ENCODE measurements around the gene NALCN. TPM values are rescaled to one million over a fixed set of nuclear protein-coding genes. Genes with fewer than 3 reads are reported as not detected.

Gene NALCN
- total and polyA plus RNA-seq, 10 of the 15 experiments (the other 5 are each of a cell fraction or from before 2014, with no cell fraction given), result under 0.01 TPM; not detected in 9

GRCh38 chr13:101139081-101139480 lies 277.2 kb downstream of the NALCN start:
- Histone ChIP-seq H3K27me3 (replicated peaks in 1 of 2; ENCODE audit: control insufficient read depth in 2 of 2, insufficient read depth in 2 of 2, low read length in 1 of 2) (no peaks in the 10 kb centered on the region), H3K4me1 (ENCODE audit: control insufficient read depth, insufficient read depth, low read length) (no peaks in the 10 kb centered on the region), H3K27ac (ENCODE audit: control insufficient read depth, insufficient read depth) (no peak overlapping the region), H3K9me3 (replicated peaks; ENCODE audit: control insufficient read depth, insufficient read depth, low read length) (no peaks in the 10 kb centered on the region), H2AFZ (ENCODE audit: control insufficient read depth, low read depth, low read length) (no peak overlapping the region), H3K4me3 (no peak overlapping the region), H3K9ac (ENCODE audit: control insufficient read depth, insufficient read depth, low read length) (no peak overlapping the region), H3K79me2 (ENCODE audit: control insufficient read depth, insufficient read depth, low read length) (no peaks in the 10 kb centered on the region), H3K4me2 (ENCODE audit: control insufficient read depth, insufficient read depth) (no peak overlapping the region), H3K36me3 (ENCODE audit: control insufficient read depth in 2 of 2, insufficient read depth in 2 of 2, low read length in 1 of 2) (no peaks in the 10 kb centered on the region), H4K20me1 (ENCODE audit: control insufficient read depth, insufficient read depth) (no peaks in the 10 kb centered on the region)
- intact Hi-C loops (cut with micrococcal nuclease; ENCODE audit: unreplicated experiment) (no loop called here), in situ Hi-C loops (cut with MboI) (loop anchor here (25.0 kb wide), 1 partner anchor 1323 kb away; no protein-coding TSS in a partner anchor)
- DNase-seq (ENCODE audit: low read depth, low spot score), result no peak
- ChIA-PET RAD21 (ENCODE audit: unreplicated experiment) (no interaction called here), CTCF (no interaction called here), SMC1A (ENCODE audit: uncharacterized antibody, unreplicated experiment) (no interaction called here), POLR2A (no interaction called here)
- FAIRE-seq, result no peak
- ATAC-seq, result no peak
- no TSS peak for BruUV-seq (replicated peaks)
- TF ChIP-seq ZBTB11 (CRISPR knock-in tag; IDR thresholded peaks at IDR 0.05), result no peak
- no peak for TF ChIP-seq CBX5 (IDR thresholded peaks at IDR 0.05; ENCODE audit: low read depth)
- no peak for TF ChIP-seq ZNF207 (IDR thresholded peaks at IDR 0.05; ENCODE audit: borderline replicate concordance)
- TF ChIP-seq RBBP5 (conservative IDR thresholded peaks at IDR 0.05), result no peak
- TF ChIP-seq SUPT20H (IDR thresholded peaks at IDR 0.05; ENCODE audit: borderline replicate concordance, control insufficient read depth, low read depth, low read length), result no peak
- no peak for TF ChIP-seq NR2C2 (IDR thresholded peaks at IDR 0.05; ENCODE audit: borderline replicate concordance, control insufficient read depth, insufficient read length, low read depth)
- no peak for TF ChIP-seq ZNF687 (IDR thresholded peaks at IDR 0.05)
- no peak for TF ChIP-seq RB1 (IDR thresholded peaks at IDR 0.05; ENCODE audit: borderline replicate concordance)
- TF ChIP-seq ZBTB33 (IDR thresholded peaks at IDR 0.05), result no peak
- no peak for TF ChIP-seq ZBED1 (IDR thresholded peaks at IDR 0.05; ENCODE audit: borderline replicate concordance)
- no peak for TF ChIP-seq CREM (IDR thresholded peaks at IDR 0.05; ENCODE audit: low read depth)
- no peak for TF ChIP-seq TCF7 (IDR thresholded peaks at IDR 0.05; ENCODE audit: borderline replicate concordance)
- TF ChIP-seq POU2F2 (IDR thresholded peaks at IDR 0.05; ENCODE audit: borderline replicate concordance, low read depth, low read length), result no peak
- TF ChIP-seq SMAD1 (IDR thresholded peaks at IDR 0.05; ENCODE audit: low read depth, partially characterized antibody), result no peak
- no peak for TF ChIP-seq SRF (IDR thresholded peaks at IDR 0.05; ENCODE audit: low read depth in 2 of 2, low read length in 2 of 2)
